Prostate gland (tissue), 2 donors: ENCODE data around the gene RDX.

Source experiments
- POLR2A ChIP-seq: fragments of 450-650 bp; IDR thresholded peaks from one replicate; pipeline ENCODE4 v1.6.1; 2016; ENCODE audit warnings: antibody characterized with exemption, mild to moderate bottlenecking
- TF ChIP-seq, protein P1 (sequence below), 4 experiments: fragments of 200-600 bp in 2 of 4; fragments of 450-650 bp in 2 of 4; sonication (generic) in 2 of 4; IDR thresholded peaks; 1 replicate in 3 of 4; 2 replicates in 1 of 4; pipeline ENCODE4 v1.5.1; 2016 to 2019; ENCODE audit warnings: antibody characterized with exemption in 4 of 4, mild to moderate bottlenecking in 2 of 4, moderate library complexity in 2 of 4

DNA sequence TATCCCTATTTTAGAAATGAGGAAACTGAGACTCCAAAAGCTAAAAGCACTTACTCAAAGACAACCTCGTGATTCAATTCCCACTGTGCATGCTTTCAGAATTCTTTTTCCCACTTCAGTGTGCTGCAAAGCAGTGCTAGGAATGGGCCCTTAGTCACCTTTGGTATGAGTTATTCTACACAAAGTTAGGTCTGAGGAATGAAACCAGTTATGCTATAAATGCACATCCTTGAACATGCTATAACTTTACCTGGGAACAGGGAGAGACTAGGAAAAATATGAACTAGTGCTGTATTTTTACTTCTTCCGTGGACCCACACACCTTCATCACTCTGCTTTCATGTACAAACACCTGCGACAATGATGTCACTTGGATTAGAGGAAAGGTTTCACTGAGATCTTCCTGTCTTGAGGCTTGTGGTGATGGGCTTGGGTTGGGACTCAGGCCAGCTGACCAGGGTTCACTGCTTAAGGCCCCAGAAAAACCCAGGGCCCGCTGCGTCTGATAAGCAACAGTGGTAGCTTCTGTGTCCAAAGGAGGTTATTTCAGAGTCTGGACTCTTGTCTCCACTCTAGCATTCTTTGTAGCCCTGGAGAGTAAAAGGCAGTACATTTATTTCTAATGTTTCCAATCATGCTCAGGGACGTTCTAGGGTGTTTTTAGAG, 121.6 kb downstream of the RDX start:
- TF ChIP-seq, protein P1, sequence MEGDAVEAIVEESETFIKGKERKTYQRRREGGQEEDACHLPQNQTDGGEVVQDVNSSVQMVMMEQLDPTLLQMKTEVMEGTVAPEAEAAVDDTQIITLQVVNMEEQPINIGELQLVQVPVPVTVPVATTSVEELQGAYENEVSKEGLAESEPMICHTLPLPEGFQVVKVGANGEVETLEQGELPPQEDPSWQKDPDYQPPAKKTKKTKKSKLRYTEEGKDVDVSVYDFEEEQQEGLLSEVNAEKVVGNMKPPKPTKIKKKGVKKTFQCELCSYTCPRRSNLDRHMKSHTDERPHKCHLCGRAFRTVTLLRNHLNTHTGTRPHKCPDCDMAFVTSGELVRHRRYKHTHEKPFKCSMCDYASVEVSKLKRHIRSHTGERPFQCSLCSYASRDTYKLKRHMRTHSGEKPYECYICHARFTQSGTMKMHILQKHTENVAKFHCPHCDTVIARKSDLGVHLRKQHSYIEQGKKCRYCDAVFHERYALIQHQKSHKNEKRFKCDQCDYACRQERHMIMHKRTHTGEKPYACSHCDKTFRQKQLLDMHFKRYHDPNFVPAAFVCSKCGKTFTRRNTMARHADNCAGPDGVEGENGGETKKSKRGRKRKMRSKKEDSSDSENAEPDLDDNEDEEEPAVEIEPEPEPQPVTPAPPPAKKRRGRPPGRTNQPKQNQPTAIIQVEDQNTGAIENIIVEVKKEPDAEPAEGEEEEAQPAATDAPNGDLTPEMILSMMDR (IDR thresholded peaks at IDR 0.05) = no peak
- TF ChIP-seq POLR2A = no peak
